ENCODE results near the gene KRT74.

The KRT74 gene

GRCh38 chr12:52519826-52520662, 53.6 kb downstream of the KRT74 start, which contains the start of gene KRT5:
TSS of gene KRT5 (minus strand) at chr12:52520394. CDS start at chr12:52520296, 98 bp downstream.
- peak; percentile 60 for DNase-seq (ENCODE audit: low spot score)

GRCh38 chr12:52519387-52519703, 54.3 kb downstream of the KRT74 start:
- DNase-seq (ENCODE audit: low spot score) = peak; percentile 44

DNA sequence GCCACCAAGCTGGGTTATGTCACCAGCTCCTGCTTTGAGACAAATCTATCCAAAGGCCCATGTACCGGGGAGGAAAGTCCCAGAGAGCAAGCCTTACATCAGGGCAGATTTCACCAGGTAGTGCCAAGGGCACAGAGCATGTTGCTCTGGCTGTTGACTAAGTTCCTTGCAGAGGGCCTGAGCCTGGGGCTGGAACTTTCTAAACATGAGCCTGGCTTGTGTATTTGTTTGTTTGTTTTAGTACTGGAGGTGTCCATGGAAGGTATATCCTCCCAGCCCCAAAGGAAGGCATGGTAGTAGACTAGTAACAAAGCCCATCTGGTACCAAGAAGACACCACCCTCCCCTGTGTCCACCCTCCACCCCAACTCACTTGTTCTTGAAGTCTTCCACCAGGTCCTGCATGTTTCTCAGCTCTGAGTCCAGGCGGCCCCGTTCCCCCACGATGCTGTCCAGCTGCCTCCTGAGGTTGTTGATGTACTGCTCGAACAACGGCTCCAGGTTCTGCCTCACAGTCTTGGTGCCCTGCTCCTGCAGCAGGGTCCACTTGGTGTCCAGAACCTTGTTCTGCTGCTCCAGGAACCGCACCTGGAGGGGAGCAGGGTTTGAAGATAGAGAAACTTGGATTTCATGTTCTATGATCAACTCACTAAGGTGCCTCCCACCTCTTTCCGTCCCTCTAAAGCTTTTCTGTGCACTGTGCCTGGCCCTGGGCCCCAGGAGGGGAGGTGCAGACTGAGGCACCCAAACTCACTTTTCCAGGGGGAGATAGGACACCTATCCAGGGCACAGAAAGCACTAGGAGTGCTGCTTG, 54.9 kb downstream of the KRT74 start:
- peak; percentile 33 for DNase-seq (ENCODE audit: low spot score)

DNA sequence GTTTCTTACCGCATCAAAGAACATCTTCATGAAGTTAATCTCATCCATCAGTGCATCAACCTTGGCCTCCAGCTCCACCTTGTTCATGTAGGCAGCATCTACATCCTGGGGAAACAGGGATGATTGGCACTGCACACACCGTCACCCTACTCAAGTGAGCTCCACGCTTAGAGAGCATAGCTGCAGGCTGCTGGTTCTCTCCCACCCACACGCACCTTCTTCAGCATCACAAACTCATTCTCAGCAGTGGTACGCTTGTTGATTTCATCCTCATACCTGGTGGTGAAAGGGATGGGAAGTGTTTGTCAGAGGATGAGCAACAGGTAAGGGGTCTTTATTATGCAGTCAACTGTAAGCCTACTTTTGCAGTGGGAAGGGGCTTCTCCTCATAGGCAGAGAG, 55.8 kb downstream of the KRT74 start:
- peak; percentile 34 for DNase-seq (ENCODE audit: low spot score)

- DNase-seq (ENCODE audit: low spot score) = no peak
These were observed 56.4 kb downstream of the KRT74 start for GRCh38 chr12:52517005-52517835.

- no peak for DNase-seq (ENCODE audit: low spot score)
These were observed 57.5 kb downstream of the KRT74 start for GRCh38 chr12:52515927-52516831.
